Neuronal stem cell (in vitro differentiated cells): ENCODE measurements around the gene FOSB.

Experiments used
- DNase-seq: peaks from one replicate; pipeline ENCODE4 v3.0.0-alpha.2; 2013; ENCODE audit warnings: low spot score
- H2AFZ ChIP-seq: one replicate; pipeline ENCODE4 v1.6.1; 2013; ENCODE audit warnings: mild to moderate bottlenecking, low read length, inconsistent platforms
- H2AK5ac ChIP-seq: 2 replicates; pipeline ENCODE4 v1.6.1; 2013; ENCODE audit warnings: low read depth, mild to moderate bottlenecking, inconsistent platforms, low read length, moderate library complexity, mixed read lengths
- H2BK120ac ChIP-seq: 2 replicates; pipeline ENCODE4 v1.6.1; 2013; ENCODE audit warnings: low read depth, mild to moderate bottlenecking, inconsistent platforms, low read length, moderate library complexity, mixed read lengths
- H2BK12ac ChIP-seq: one replicate; pipeline ENCODE4 v1.6.1; 2013; ENCODE audit warnings: low read length, inconsistent platforms
- H2BK15ac ChIP-seq: 2 replicates; pipeline ENCODE4 v1.6.1; 2013; ENCODE audit warnings: mild to moderate bottlenecking, low read length, inconsistent platforms, mixed read lengths
- H2BK5ac ChIP-seq: one replicate; pipeline ENCODE4 v1.6.1; 2013; ENCODE audit warnings: inconsistent platforms, mild to moderate bottlenecking, low read length, moderate library complexity
- H3K14ac ChIP-seq: one replicate; pipeline ENCODE4 v1.6.1; 2013; ENCODE audit warnings: low read length, inconsistent platforms
- H3K18ac ChIP-seq: 2 replicates; pipeline ENCODE4 v1.6.1; 2013; ENCODE audit warnings: low read length, inconsistent platforms
- H3K23ac ChIP-seq: 2 replicates; pipeline ENCODE4 v1.6.1; 2013; ENCODE audit warnings: low read depth, mild to moderate bottlenecking, mixed read lengths, low read length, inconsistent platforms; ENCODE audit not compliant: poor library complexity
- H3K27ac ChIP-seq: replicated peaks from 3 replicates; pipeline ENCODE4 v1.5.1; 2013; ENCODE audit warnings: low read length, inconsistent platforms
- H3K27me3 ChIP-seq, 3 experiments: 2 replicates each; pipeline ENCODE4 v1.6.1; 2013; ENCODE audit warnings: low read length in 3 of 3, mild to moderate bottlenecking in 2 of 3, inconsistent platforms in 1 of 3, low read depth in 1 of 3, mixed read lengths in 1 of 3, moderate library complexity in 1 of 3; ENCODE audit not compliant: control insufficient read depth in 3 of 3, insufficient read depth in 3 of 3
- H3K36me3 ChIP-seq, 2 donors: replicated peaks in 1 of 2; 2 replicates each; pipeline ENCODE4 v1.6.1; 2013; ENCODE audit warnings: low read length in 2 of 2; ENCODE audit not compliant: control insufficient read depth in 2 of 2, insufficient read depth in 2 of 2
- H3K4ac ChIP-seq: 2 replicates; pipeline ENCODE4 v1.6.1; 2013; ENCODE audit warnings: inconsistent platforms, mild to moderate bottlenecking, low read length, moderate library complexity
- H3K4me1 ChIP-seq, 2 donors: 1 replicate in 1 of 2; 2 replicates in 1 of 2; pipeline ENCODE4 v1.6.1; 2013; ENCODE audit warnings: low read length in 2 of 2, low read depth in 1 of 2; ENCODE audit not compliant: control insufficient read depth in 2 of 2, insufficient read depth in 1 of 2
- H3K4me2 ChIP-seq: one replicate; pipeline ENCODE4 v1.6.1; 2013; ENCODE audit warnings: mild to moderate bottlenecking, low read length, inconsistent platforms; ENCODE audit not compliant: insufficient read depth, poor library complexity, severe bottlenecking
- H3K4me3 ChIP-seq, 2 donors: 2 replicates each; pipeline ENCODE4 v1.5.1; 2013; ENCODE audit warnings: low read length in 2 of 2, mild to moderate bottlenecking in 2 of 2, inconsistent platforms in 1 of 2, moderate library complexity in 1 of 2
- H3K79me1 ChIP-seq: one replicate; pipeline ENCODE4 v1.6.1; 2013; ENCODE audit warnings: low read depth, mild to moderate bottlenecking, inconsistent platforms, low read length, moderate library complexity
- H3K9ac ChIP-seq: one replicate; pipeline ENCODE4 v1.6.1; 2013; ENCODE audit warnings: mild to moderate bottlenecking, low read depth, low read length, inconsistent platforms; ENCODE audit not compliant: poor library complexity
- H3K9me3 ChIP-seq, 2 donors: replicated peaks in 1 of 2; 2 replicates each; pipeline versions ENCODE3 to v1.6.1; 2013; ENCODE audit warnings: low read length in 2 of 2, mild to moderate bottlenecking in 2 of 2, inconsistent platforms in 1 of 2, low read depth in 1 of 2, mixed read lengths in 1 of 2, moderate library complexity in 1 of 2; ENCODE audit not compliant: control insufficient read depth in 2 of 2, insufficient read depth in 1 of 2
- H4K8ac ChIP-seq: one replicate; pipeline ENCODE4 v1.6.1; 2013; ENCODE audit warnings: low read depth, mild to moderate bottlenecking, inconsistent platforms, low read length, moderate library complexity
- H4K91ac ChIP-seq: one replicate; pipeline ENCODE4 v1.6.1; 2013; ENCODE audit warnings: low read length, low read depth, mild to moderate bottlenecking, inconsistent platforms; ENCODE audit not compliant: poor library complexity
- WGBS, 2 donors: extraction: QIAGEN DNeasy Blood & Tissue Kit; methylation state at CpG; one replicate each; pipeline ENCODE4 v1.1.7; 2013; ENCODE audit warnings: missing lambda C conversion rate in 2 of 2, mixed read lengths in 1 of 2; ENCODE audit not compliant: insufficient read length in 2 of 2, insufficient replicate concordance in 1 of 2; ENCODE audit errors: extremely low coverage in 2 of 2; 5-methylcytosine and 5-hydroxymethylcytosine counted together

Gene FOSB

DNA sequence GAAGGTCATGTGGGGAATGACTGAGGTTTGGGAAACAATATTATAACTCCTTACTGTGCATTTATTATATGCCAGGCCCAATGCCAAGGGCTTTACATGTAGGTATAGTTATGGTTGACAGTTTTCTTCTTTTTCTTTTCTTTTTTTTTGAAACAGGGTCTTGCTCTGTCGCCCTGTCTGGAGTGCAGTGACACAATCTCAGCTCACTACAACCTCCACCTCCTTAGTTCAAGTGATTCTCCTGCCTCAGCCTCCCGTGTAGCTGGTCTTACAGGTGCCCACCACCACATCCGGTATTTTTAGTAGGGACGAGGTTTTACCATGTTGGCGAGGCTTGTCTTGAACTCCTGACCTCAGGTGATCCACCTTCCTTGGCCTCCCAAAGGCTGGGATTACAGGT is 15.2 kb downstream of the FOSB start:
- Histone ChIP-seq H3K23ac (no peak overlapping the region), H3K79me1 (no peaks in the 10 kb centered on the region), H2BK15ac (no peak overlapping the region), H3K4me1 (peaks cover 0 to 1% of the 10 kb centered on the region in 2 donors), H2BK120ac (no peak overlapping the region), H3K4me2 (no peak overlapping the region), H3K9ac (no peak overlapping the region), H3K18ac (no peak overlapping the region), H2AK5ac (no peak overlapping the region), H2BK5ac (no peak overlapping the region), H3K4me3 (no peak overlapping the region), H3K9me3 (no peaks in the 10 kb centered on the region), H2BK12ac (no peak overlapping the region), H2AFZ (no peak overlapping the region), H4K91ac (no peak overlapping the region), H3K27ac (no peak overlapping the region), H4K8ac (peak overlapping the region; percentile 31), H3K4ac (no peak overlapping the region), H3K14ac (no peak overlapping the region), H3K27me3 (no peaks in the 10 kb centered on the region), H3K36me3 (no peaks in the 10 kb centered on the region)
- no peak for DNase-seq
- WGBS, 2 donors, result no CpG with 5 or more reads among the region's 5 CpGs

DNA sequence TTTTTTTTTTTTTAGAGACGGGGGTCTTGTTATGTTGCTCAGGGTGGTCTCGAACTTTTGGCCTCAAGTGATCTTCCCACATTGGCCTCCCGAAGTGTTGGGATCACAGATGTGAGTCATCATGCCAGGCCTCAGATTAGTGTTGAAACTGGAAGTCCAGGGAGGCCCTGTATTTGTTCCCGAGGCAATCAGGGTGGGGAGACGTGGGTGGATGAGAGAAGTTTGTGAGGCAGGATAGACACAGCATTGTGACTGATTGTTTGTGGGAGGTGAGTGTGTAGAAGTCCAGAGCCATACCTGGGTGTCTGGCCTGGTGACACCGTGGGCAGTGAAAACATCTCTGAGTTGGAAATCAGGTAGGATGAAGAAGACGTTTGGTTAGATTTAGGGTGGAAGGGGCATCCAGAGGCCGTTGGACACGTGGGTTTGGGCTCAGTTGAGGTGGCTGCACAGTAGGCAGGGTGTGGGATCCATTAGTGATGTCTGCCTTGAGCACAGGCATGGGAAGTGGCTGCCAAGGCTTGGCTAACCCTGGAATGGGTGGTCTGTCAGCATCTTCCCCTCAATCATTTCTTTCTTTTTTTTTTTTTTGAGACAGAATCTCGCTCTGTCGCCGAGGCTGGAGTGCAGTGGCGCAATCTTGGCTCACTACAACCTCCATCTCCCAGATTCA is 16.6 kb downstream of the FOSB start:
- Histone ChIP-seq H3K79me1 (no peaks in the 10 kb centered on the region), H2BK15ac (no peak overlapping the region), H4K91ac (no peak overlapping the region), H3K9ac (peak overlapping the region; percentile 5), H3K23ac (no peak overlapping the region), H4K8ac (no peak overlapping the region), H3K4me1 (no peaks in the 10 kb centered on the region), H2BK5ac (no peak overlapping the region), H3K4me3 (peak overlapping the region in 1 of 2 donors; percentile 31), H3K36me3 (no peaks in the 10 kb centered on the region), H3K9me3 (no peaks in the 10 kb centered on the region), H2BK12ac (no peak overlapping the region), H3K4ac (no peak overlapping the region), H2AFZ (no peak overlapping the region), H2AK5ac (no peak overlapping the region), H3K4me2 (no peak overlapping the region), H3K14ac (no peak overlapping the region), H2BK120ac (no peak overlapping the region), H3K18ac (no peak overlapping the region), H3K27me3 (no peaks in the 10 kb centered on the region), H3K27ac (no peak overlapping the region)
- DNase-seq, result no peak
- WGBS, 2 donors, result no CpG with 5 or more reads among the region's 13 CpGs

DNA sequence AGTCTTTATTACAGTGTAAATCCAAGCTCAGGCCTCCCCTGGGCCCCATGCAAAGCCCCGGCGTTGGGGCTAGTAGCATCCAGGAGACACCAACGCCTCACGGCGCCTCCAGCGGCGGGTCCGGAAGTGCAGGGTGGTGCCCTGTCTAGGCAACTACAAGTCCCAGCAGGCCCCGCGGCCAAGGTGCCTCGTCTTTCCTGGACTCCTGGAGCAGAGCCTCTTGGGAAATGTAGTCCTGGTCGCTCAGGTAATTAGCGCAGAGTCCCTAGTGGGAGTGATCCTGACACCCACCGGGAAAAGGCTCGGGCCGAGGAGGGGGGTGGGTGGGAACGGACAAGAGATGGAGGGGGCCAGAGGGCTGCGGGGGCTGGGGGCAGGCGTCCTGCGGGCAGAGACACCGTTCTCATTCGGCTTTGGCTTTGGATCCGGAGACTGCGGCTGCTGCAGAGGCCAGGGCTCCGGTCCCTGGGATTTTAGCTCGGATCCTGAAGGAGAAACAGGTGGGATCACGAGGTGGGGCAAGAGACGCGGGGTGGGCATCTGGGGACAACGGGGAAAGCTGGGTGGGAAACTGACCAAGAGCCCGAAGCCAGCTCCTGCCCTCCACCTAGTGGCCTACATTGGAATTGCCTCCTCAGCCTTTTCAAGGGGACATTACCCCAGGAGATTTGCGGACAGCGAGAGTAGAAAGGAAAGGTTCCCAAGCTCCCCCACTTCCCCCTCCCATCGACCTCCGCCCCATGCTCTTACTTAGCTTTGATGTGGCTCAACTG is 17.7 kb downstream of the FOSB start:
- Histone ChIP-seq H3K36me3 (no peaks in the 10 kb centered on the region), H3K4ac (no peak overlapping the region), H3K79me1 (no peaks in the 10 kb centered on the region), H3K9me3 (no peaks in the 10 kb centered on the region), H4K91ac (no peak overlapping the region), H2BK15ac (peak overlapping the region; percentile 92), H3K27ac (peak overlapping the region; percentile 80), H3K4me2 (peak overlapping the region; percentile 83), H3K18ac (peak overlapping the region; percentile 100), H3K9ac (peak overlapping the region; percentile 81), H3K4me3 (peak overlapping the region; percentile 48 to 77), H3K14ac (peak overlapping the region; percentile 100), H3K23ac (peak overlapping the region; percentile 55), H3K4me1 (no peaks in the 10 kb centered on the region), H2BK5ac (peak overlapping the region; percentile 82), H2BK12ac (peak overlapping the region; percentile 90), H2AK5ac (no peak overlapping the region), H4K8ac (no peak overlapping the region), H2BK120ac (no peak overlapping the region), H2AFZ (peak overlapping the region; percentile 93), H3K27me3 (no peaks in the 10 kb centered on the region)
- peak; percentile 93 for DNase-seq
- WGBS, 2 donors, result no CpG with 5 or more reads among the region's 35 CpGs

DNA sequence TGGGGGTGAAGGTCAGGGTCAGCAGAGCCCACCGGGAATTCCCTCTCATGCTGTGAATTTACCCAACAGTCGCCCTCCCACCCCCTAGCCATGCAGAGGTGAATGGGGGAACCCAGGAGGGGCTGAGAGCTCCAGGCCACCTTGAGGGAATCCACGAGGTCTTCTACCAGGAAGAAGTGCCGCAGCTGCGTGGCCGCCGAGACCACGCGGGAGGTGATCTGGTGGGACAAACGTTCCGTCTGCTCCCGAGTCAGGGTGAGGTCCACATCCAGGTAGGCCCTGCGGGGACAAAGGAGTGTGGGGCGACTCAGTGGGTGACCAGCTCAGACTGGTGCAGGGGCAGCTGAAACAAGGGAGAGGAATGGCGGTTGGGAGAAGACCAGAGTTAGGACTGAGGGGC is 20.9 kb downstream of the FOSB start:
- Histone ChIP-seq H4K91ac (no peak overlapping the region), H3K9ac (no peak overlapping the region), H2AFZ (no peak overlapping the region), H3K4me2 (no peak overlapping the region), H3K14ac (no peak overlapping the region), H3K4me1 (peaks cover 2 to 4% of the 10 kb centered on the region in 2 donors), H3K4ac (no peak overlapping the region), H3K4me3 (no peak overlapping the region), H3K79me1 (no peaks in the 10 kb centered on the region), H3K27me3 (no peaks in the 10 kb centered on the region), H2BK15ac (peak overlapping the region; percentile 58), H2BK120ac (no peak overlapping the region), H3K23ac (no peak overlapping the region), H3K27ac (no peak overlapping the region), H2BK5ac (no peak overlapping the region), H2AK5ac (peak overlapping the region; percentile 46), H2BK12ac (no peak overlapping the region), H3K9me3 (no peaks in the 10 kb centered on the region), H3K36me3 (no peaks in the 10 kb centered on the region), H4K8ac (no peak overlapping the region), H3K18ac (peak overlapping the region; percentile 57)
- no CpG with 5 or more reads among the region's 15 CpGs for WGBS, 2 donors
- no peak for DNase-seq
